ENCODE results near the gene KIF25.
"Not testable (repeated sequence)": the region's sequence is repeated elsewhere in the genome, so short reads cannot be mapped to it uniquely, and the experiment has no call there.

Gene KIF25

GRCh38 chr6:167973148-167973885 is 24.2 kb upstream of the KIF25 start:
- H3K79me2 ChIP-seq (ENCODE audit: insufficient read depth, low read length), result no peaks in the 10 kb centered on the region
- H3K4me2 ChIP-seq (ENCODE audit: low read depth, low read length, poor library complexity, severe bottlenecking), result no peak overlapping the region
- H3K36me3 ChIP-seq (ENCODE audit: low read length), result no peaks in the 10 kb centered on the region
- H2AFZ ChIP-seq (ENCODE audit: low read depth, low read length, severe bottlenecking), result no peak overlapping the region
- H3K9ac ChIP-seq (ENCODE audit: low read length), result no peak overlapping the region
- no peak overlapping the region for H3K27ac ChIP-seq (ENCODE audit: low read depth, low read length)
- H3K27me3 ChIP-seq (ENCODE audit: low read length), result no peaks in the 10 kb centered on the region
- H3F3A ChIP-seq (ENCODE audit: insufficient read depth), result no peaks in the 10 kb centered on the region
- no peak overlapping the region for H3K4me3 ChIP-seq (ENCODE audit: insufficient read depth, low read length, poor library complexity, severe bottlenecking)
- H3K9me3 ChIP-seq (ENCODE audit: insufficient read depth, low read length), result no peaks in the 10 kb centered on the region
- TF ChIP-seq, protein P1, sequence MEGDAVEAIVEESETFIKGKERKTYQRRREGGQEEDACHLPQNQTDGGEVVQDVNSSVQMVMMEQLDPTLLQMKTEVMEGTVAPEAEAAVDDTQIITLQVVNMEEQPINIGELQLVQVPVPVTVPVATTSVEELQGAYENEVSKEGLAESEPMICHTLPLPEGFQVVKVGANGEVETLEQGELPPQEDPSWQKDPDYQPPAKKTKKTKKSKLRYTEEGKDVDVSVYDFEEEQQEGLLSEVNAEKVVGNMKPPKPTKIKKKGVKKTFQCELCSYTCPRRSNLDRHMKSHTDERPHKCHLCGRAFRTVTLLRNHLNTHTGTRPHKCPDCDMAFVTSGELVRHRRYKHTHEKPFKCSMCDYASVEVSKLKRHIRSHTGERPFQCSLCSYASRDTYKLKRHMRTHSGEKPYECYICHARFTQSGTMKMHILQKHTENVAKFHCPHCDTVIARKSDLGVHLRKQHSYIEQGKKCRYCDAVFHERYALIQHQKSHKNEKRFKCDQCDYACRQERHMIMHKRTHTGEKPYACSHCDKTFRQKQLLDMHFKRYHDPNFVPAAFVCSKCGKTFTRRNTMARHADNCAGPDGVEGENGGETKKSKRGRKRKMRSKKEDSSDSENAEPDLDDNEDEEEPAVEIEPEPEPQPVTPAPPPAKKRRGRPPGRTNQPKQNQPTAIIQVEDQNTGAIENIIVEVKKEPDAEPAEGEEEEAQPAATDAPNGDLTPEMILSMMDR (IDR thresholded peaks at IDR 0.05; ENCODE audit: insufficient read depth, low read length, poor library complexity, severe bottlenecking), result no peak
- no peak for TF ChIP-seq EZH2phosphoT487 (conservative IDR thresholded peaks at IDR 0.05; ENCODE audit: low read length)
- H3K9me2 ChIP-seq (replicated peaks; ENCODE audit: insufficient read depth, low read length), result no peaks in the 10 kb centered on the region
- no peaks in the 10 kb centered on the region for H4K20me1 ChIP-seq (ENCODE audit: low read depth, low read length)

DNA sequence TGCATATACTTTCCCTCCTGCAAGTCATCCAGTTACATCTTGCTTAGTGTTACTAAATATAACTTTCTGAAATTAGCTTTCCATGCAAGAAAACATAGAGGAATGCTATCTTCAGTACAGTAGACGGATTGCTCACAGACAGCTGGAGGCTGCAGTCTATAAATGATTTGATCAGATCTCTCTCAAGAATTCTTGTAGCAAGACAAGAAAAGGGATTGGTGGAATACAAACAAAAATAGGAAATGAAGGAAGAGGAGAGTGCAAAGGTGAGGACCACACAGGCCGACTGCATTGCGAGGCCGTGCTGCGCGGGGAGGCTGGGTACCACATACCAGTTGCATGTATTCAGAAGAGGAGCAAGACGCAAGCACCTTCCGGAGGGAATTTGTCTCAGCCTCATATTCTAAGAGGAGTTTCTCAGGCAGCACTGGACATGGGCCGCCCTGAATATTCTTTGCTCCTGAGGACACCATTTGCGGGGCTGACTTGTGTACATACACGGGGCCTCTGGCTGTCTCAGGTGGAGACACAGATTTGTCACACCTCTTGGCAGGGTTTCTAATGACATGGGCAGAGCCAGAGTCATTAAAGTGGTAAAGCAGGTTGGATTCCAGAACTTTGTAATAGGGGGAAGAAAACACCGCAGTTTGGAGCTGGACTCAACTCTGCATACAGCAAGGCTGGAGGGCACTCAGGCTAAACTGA is 22.7 kb upstream of the KIF25 start:
- Histone ChIP-seq H3K9ac (ENCODE audit: low read length) (no peak overlapping the region), H3K27ac (ENCODE audit: low read depth, low read length) (no peak overlapping the region)
- TF ChIP-seq, protein P1 (IDR thresholded peaks at IDR 0.05; ENCODE audit: insufficient read depth, low read length, poor library complexity, severe bottlenecking), result no peak
- TF ChIP-seq EZH2phosphoT487 (conservative IDR thresholded peaks at IDR 0.05; ENCODE audit: low read length), result no peak

GRCh38 chr6:167975458-167975857 is 22.0 kb upstream of the KIF25 start:
- H3K4me2 ChIP-seq (ENCODE audit: low read depth, low read length, poor library complexity, severe bottlenecking), result no peak overlapping the region
- H3K36me3 ChIP-seq (ENCODE audit: low read length), result no peaks in the 10 kb centered on the region
- no peak overlapping the region for H3K9ac ChIP-seq (ENCODE audit: low read length)
- TF ChIP-seq, protein P1 (IDR thresholded peaks at IDR 0.05; ENCODE audit: insufficient read depth, low read length, poor library complexity, severe bottlenecking), result no peak
- TF ChIP-seq EZH2phosphoT487 (conservative IDR thresholded peaks at IDR 0.05; ENCODE audit: low read length), result no peak
- H4K20me1 ChIP-seq (ENCODE audit: low read depth, low read length), result no peaks in the 10 kb centered on the region
- H3K27ac ChIP-seq (ENCODE audit: low read depth, low read length), result no peak overlapping the region
- no peaks in the 10 kb centered on the region for H3K27me3 ChIP-seq (ENCODE audit: low read length)
- H2AFZ ChIP-seq (ENCODE audit: low read depth, low read length, severe bottlenecking), result no peak overlapping the region
- H3K9me2 ChIP-seq (replicated peaks; ENCODE audit: insufficient read depth, low read length), result no peaks in the 10 kb centered on the region
- no peak overlapping the region for H3K4me3 ChIP-seq (ENCODE audit: insufficient read depth, low read length, poor library complexity, severe bottlenecking)
- H3F3A ChIP-seq (ENCODE audit: insufficient read depth), result no peaks in the 10 kb centered on the region
- H3K9me3 ChIP-seq (ENCODE audit: insufficient read depth, low read length), result no peaks in the 10 kb centered on the region
- no peaks in the 10 kb centered on the region for H3K79me2 ChIP-seq (ENCODE audit: insufficient read depth, low read length)

More for the DNA sequence above, 22.7 kb upstream of the KIF25 start:
- no peaks in the 10 kb centered on the region for H3F3A ChIP-seq (ENCODE audit: insufficient read depth)
- H3K79me2 ChIP-seq (ENCODE audit: insufficient read depth, low read length), result no peaks in the 10 kb centered on the region
- no peak overlapping the region for H2AFZ ChIP-seq (ENCODE audit: low read depth, low read length, severe bottlenecking)
- no peaks in the 10 kb centered on the region for H3K36me3 ChIP-seq (ENCODE audit: low read length)
- H3K27me3 ChIP-seq (ENCODE audit: low read length), result no peaks in the 10 kb centered on the region
- no peaks in the 10 kb centered on the region for H4K20me1 ChIP-seq (ENCODE audit: low read depth, low read length)
- H3K9me3 ChIP-seq (ENCODE audit: insufficient read depth, low read length), result no peaks in the 10 kb centered on the region
- no peak overlapping the region for H3K4me2 ChIP-seq (ENCODE audit: low read depth, low read length, poor library complexity, severe bottlenecking)
- H3K9me2 ChIP-seq (replicated peaks; ENCODE audit: insufficient read depth, low read length), result no peaks in the 10 kb centered on the region
- no peak overlapping the region for H3K4me3 ChIP-seq (ENCODE audit: insufficient read depth, low read length, poor library complexity, severe bottlenecking)

DNA sequence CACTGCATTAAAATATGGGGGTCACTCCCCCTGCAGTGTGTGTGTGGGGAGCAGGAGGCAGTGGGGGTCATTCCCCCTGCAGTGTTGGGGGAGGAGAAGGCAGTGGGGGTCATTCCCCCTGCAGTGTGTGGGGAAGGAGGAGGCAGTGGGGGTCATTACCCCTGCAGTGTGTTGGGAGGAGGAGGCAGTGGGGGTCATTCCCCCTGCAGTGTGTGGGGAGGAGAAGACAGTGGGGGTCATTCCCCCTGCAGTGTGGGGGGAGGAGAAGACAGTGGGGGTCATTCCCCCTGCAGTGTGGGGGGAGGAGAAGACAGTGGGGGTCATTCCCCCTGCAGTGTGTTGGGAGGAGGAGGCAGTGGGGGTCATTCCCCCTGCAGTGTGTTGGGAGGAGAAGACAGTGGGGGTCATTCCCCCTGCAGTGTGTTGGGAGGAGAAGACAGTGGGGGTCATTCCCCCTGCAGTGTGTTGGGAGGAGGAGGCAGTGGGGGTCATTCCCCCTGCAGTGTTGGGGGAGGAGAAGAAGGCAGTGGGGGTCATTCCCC is 21.3 kb upstream of the KIF25 start:
- not testable (repeated sequence) for H2AFZ ChIP-seq (ENCODE audit: low read depth, low read length, severe bottlenecking); H3K9ac ChIP-seq (ENCODE audit: low read length); H3K27me3 ChIP-seq (ENCODE audit: low read length); H3K4me2 ChIP-seq (ENCODE audit: low read depth, low read length, poor library complexity, severe bottlenecking); H3K36me3 ChIP-seq (ENCODE audit: low read length); H3K79me2 ChIP-seq (ENCODE audit: insufficient read depth, low read length); H3K4me3 ChIP-seq (ENCODE audit: insufficient read depth, low read length, poor library complexity, severe bottlenecking); H3K9me2 ChIP-seq (replicated peaks; ENCODE audit: insufficient read depth, low read length); H3K27ac ChIP-seq (ENCODE audit: low read depth, low read length); H3K9me3 ChIP-seq (ENCODE audit: insufficient read depth, low read length); H4K20me1 ChIP-seq (ENCODE audit: low read depth, low read length); H3F3A ChIP-seq (ENCODE audit: insufficient read depth)

Measured in SU-DHL-6 (cell line).